NCI-H1436 treated with DMSO at 0.1 percent for 48 hours (cell line): Measurements from ENCODE around the gene IFI30.

Source experiments
- DNase-seq: peaks from one replicate; lab custom pipeline; 2025; lab: John Stamatoyannopoulos, UW

IFI30 gene

GRCh38 chr19:18225702-18226468 lies 52.3 kb downstream of the IFI30 start, which contains the start of gene PDE4C:
Gene PDE4C, minus strand, starts transcription at chr19:18226438. Its CDS starts 23 bp downstream, at chr19:18226415.
- no peak for DNase-seq

DNA sequence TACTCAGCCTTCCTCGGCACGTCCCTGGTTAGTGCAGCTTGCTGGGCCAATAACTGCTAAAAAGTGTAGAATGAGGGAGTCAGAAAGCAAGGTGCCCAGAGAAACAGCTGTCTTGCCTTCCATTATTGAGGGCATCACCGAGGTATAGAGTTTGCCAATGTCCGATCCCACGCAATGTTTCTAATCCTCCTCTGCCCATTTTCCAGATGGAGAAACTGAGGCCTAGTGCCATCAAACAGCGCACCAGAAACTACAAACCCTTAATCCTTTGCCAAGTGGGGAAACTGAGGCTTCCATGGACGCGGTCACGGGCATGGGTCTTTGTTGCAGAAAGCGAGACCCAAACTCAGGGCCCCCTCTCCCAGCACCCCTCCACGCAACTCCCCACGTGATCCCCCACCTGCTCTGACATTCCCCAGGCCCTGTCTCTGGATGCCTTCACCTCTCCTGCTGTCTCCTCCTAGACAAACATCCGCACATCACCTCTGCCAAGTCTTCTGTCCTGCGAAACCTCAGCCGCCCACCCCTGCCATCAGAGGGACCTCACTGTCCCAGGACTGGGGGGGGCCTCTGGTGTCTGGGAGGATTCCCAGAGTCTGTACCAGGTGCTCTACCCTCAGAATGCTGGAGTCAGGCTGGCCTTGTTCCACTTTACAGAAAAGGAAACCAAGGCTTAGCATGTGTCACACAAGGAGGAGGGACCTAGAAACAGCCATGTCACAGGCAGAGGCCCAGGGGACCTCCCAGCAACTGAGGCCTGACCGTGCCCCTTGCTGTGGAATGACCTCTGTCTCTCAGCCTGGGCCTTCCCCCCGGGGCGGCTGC lies 53.6 kb downstream of the IFI30 start:
- DNase-seq: no peak
